GM21717 (cell line): ENCODE measurements around the gene SORCS2.

ENCODE experiments used
- ATAC-seq: cut with Tn5 transposase; IDR thresholded peaks from one replicate; pipeline ENCODE4 v1.9.1; 2021; ENCODE audit warnings: mild to moderate bottlenecking, moderate library complexity; ENCODE audit not compliant: unreplicated experiment

SORCS2 gene

DNA sequence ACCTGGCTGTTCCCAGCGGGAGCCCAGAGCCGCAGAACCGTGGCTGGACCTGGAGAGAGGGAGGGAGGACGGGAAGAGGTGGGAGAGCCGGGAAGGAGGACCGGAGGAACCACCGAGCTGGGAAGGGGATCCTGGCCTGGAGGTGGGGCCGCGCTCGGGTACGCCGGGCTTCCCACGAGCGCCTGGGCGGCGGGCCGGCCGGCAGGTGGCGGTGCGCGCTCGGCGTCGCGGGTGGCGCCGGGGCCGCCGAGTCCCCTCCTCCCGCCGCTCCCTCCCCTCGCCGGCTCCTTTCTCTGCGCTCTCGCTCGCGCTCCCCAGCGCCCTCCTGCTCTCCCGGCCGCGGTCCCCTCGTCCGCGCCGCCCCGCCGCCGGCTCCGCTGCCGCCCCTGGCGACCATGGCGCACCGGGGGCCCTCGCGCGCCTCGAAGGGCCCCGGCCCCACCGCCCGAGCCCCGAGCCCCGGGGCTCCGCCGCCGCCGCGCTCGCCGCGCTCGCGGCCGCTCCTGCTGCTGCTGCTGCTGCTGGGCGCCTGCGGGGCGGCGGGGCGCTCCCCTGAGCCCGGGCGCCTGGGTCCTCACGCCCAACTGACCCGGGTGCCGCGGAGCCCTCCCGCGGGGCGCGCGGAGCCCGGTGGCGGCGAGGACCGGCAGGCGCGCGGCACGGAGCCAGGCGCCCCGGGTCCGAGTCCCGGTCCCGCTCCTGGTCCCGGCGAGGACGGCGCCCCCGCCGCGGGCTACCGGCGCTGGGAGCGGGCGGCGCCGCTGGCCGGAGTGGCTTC lies at the start of gene SORCS2:
Gene SORCS2 (plus strand): TSS at position 287 of the 778 bp plus-strand sequence.
- no peak for ATAC-seq

GRCh38 chr4:7144374-7145290 lies 47.7 kb upstream of the SORCS2 start:
- ATAC-seq: no peak

DNA sequence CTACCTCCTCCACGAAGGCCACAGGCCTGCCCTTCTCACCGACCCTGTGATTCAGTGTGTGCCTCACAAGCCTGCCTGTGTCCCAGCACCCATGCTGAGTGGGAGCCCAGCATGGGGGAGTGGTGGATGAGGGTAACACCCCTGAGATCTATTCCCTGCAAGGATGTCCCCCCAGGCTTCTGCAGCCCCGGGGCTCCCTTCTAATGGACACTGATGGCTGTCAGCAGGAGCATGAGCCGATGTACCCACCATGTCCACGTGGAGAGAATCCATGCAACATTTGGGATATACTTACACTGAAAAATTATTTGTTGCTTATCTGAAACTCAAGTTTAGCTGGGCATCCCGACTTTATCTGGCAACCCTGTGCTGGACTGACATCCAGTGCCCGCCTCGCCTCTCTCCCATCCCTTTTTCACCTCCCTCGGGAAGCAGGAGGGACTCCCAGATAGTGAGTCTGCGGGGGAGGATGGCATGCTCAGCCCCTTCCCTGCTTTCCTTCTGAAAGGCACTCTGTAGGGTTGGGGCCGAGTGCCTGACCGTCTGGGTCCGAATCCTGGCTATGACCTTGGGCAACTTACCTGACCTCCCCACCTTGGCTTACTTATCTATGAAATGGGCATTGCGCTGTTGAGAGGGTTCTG lies 46.9 kb upstream of the SORCS2 start:
- ATAC-seq: no peak

GRCh38 chr4:7146059-7146785 lies 46.1 kb upstream of the SORCS2 start:
- no peak for ATAC-seq

- no peak for ATAC-seq
These were observed 45.6 kb upstream of the SORCS2 start for GRCh38 chr4:7146786-7147115.

GRCh38 chr4:7147261-7147660 lies 45.1 kb upstream of the SORCS2 start:
- no peak for ATAC-seq

GRCh38 chr4:7147661-7148310 lies 44.6 kb upstream of the SORCS2 start:
- no peak for ATAC-seq

GRCh38 chr4:7148337-7148736 lies 44.0 kb upstream of the SORCS2 start:
- no peak for ATAC-seq

DNA sequence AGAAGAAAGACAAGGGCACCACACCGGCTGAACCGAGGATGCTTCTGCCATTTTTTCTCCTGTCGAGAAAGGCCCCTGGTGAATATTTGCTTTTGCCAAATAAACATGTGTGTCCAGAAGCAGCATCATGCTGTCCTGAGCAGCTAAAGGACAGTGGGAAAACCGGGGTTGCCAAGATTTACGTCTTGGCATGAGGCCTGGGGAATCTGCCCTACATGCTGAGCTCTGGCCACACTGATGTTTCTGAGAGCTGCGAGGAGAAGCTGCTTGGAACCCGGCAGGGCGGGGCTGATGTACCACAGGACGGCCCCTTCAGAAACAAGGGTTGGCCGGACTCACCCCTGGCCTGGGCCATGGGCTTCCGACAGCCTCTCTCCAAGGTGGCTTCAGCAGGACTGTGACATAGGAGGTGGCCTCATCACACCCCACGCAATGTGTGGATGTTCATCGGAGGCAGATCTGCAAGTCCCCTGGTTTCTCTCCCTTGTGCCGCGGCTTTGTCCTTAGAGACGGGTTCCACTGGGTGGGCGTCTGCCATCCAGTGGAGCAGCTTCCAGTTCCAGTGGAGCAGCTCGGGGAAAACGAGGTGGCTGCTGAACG lies 42.2 kb upstream of the SORCS2 start:
- ATAC-seq: no peak

DNA sequence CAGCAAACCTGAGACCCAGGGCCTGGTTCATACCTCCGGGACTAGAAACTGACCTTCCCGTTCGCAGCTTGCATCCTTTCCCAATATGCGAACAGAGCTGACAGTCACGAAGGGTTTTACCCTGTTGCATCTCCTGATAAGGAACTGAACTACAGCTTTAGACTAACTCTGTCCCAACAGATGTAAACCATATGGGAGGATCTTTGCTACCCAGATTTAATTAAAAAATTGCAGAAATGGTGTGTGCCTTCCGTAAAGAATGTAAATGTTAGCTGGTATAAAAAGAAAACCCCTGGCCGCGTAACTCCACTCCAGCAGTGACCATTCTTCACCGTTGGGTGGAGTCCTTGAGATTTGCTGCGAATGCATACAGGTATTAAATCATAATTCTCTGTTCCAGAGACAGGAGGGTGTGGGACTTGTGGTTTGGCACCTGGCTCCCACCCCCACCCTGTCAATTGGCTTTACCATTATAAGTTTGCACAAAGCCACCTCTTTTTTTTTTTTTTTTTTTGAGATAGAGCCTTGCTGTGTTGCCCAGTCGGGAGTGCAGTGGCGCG lies 40.6 kb upstream of the SORCS2 start:
- no peak for ATAC-seq

GRCh38 chr4:7153711-7154110 lies 38.6 kb upstream of the SORCS2 start:
- ATAC-seq: no peak

GRCh38 chr4:7154351-7154981 lies 37.9 kb upstream of the SORCS2 start:
- ATAC-seq: no peak

DNA sequence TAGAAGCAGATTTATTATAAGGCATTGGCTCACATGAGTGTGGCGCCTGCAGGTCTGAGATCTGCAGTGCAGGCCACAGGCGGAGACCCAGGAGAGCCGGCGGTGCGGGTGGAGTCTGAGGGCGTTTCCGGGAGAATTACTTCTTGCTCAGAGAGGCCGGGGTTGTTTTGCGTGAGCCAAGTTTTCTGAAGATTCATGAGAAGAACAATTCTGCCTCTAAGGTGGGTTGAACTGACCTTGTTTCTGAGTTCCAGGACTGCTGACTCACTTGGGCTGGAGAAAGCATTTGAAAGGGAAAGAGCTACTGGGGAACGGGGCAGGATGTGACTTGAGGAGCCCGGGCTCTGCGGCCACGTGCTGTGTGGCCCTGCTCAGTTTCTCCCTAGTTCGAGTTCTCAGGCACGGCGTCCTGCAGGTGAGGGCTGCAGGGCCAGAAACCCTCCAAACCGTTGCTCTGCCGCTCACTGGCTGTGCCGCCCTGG lies 36.7 kb upstream of the SORCS2 start:
- no peak for ATAC-seq

DNA sequence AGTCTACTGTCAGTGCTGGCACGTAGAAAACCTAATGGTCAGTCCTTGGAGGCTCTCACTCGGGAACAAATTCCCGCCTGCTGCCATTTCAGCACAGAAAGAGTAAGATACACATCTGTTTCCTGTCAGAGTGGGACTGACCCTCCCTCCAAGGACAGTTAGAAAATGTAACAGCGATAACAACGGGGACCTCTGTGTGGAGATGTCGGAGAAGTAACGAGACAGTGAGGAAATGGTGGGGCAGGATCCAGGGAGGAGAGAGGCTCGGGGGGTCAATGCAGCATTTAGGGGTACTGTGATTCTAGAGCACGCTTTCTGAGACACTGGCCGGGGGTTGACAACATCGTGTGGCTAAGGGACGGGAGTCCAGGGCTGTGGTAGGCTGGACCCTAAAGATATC lies 36.0 kb upstream of the SORCS2 start:
- no peak for ATAC-seq

DNA sequence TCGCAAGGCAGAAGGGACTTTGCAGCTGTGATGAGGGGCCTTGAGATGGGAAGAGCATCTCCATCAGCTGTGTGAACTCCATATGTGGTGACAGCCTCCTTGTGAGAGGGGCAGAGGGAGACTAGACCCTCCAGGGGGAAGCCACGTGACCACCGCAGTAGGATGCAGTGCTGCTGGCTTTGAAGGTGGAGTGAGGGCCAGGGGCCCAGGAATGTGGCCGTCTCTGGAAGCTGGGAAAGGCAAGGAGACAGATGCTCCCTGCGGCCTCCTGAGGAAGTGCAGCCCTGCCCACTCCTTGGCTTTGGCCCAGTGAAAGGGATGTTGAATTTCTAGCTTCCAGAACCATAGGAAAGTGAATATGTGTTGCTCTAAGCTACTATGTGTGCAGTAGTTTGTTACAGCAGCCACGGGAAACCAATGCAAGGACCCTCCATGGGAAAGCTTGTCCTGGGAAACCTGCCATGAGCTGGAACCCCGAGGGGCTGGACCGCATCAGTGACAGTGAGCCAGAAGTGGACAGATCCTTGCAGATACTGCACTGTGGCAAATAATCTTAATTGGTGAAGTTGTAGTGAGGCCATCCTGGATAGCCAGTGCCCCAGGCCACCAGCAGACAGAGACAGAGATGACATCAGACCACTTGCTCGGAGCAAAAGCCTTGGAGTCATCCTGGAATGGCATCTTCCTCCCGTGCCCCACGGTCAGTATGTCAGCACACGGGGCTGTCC lies 35.4 kb upstream of the SORCS2 start:
- no peak for ATAC-seq

DNA sequence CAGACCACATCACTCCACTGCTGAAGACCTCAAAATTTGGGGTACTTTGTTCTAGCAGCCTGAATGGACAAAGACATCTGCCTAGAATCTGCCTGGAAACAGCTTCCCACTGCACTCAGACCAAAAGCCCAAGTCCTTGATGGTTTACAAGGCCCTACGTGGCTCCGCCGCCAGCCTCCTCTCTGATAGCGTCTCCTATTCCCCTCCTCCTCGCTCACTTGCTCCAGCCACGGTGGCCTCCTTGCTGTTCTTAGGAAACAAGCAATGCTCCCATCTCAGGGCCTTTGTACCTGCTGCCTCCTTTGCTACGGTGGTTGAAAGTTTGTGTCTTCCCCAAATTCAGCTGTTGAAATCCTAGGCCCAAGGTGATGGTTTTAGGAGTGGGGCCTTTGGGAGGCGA lies 34.7 kb upstream of the SORCS2 start:
- no peak for ATAC-seq

DNA sequence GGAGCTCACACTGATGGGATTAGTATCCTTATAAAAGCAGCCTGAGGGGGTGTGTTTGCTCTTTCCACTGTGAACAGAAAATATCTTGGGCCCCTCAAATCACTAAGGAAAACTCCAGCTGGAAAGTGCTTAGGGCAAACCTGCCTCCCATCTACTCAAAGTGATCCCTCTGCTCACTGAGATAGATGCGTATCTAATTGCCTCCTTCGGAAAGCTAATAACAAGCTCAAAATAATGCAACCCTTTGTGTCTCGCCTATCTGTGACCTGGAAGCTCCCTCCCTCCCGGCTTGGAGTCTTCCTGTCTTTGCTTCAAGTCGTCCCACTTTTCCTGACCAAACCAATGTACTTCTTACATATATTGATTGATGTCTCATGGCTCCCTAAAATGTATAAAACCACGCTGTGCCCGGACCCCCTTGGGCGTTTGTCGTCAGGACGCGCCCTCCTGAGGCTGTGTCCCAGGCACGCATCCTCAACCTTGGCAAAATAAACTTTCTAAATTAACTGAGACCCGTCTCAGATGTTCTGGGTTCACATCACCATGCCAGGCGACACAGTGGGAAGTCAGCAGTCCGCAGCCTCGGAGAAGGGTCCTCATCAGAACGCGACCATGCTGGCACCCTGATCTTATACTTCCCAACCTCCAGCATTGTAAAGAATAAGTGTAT lies 34.1 kb upstream of the SORCS2 start:
- ATAC-seq: no peak

DNA sequence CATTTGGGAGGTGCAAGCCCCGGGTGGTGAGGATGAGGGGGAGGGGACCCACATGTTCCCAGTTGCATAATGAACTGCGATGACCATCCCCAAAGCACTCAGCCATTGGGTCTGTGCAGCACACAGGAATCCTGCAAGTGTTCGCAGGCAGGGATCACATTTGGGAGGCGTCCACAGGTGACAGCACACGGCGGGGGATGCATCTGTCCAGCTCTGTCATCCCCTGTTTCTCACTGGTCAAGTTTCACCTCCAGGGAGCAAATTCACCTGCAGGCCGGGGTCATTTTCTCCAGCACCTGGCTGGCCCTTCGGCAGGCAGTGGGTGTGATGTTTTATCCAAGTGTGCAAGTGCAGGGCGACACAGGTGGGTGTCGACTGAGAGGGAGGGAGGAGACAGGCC lies 33.3 kb upstream of the SORCS2 start:
- ATAC-seq: no peak
